ENCODE data around the gene PFKP.
"Not testable (repeated sequence)": the region's sequence is repeated elsewhere in the genome, so short reads cannot be mapped to it uniquely, and the experiment has no call there.

GRCh38 chr10:3106328-3106727, 39.0 kb downstream of the PFKP start:
- not testable (repeated sequence) for TF ChIP-seq CTCF (conservative IDR thresholded peaks at IDR 0.05; ENCODE audit: low read depth, low read length); EZH2 (IDR thresholded peaks at IDR 0.05; ENCODE audit: low read length, unreplicated experiment); EZH2phosphoT487 (IDR thresholded peaks at IDR 0.05; ENCODE audit: borderline replicate concordance, low read length)
